Endothelial cell of umbilical vein (primary cell): ENCODE results near the gene MRGPRG. TPM values are rescaled to one million over a fixed set of nuclear protein-coding genes. Genes with fewer than 3 reads are reported as not detected.

ENCODE experiments used
- BruUV-seq: library from RNA; stranded (reverse); fragments of 400-500 nt; replicated peaks from 2 replicates; lab custom pipeline; 2021; lab: Mats Ljungman, UMichigan
- CTCF ChIA-PET: fragments of 300-600, 350-600 bp; sonication (Branson Sonifier 250); formaldehyde crosslinking; loops from one replicate; lab custom pipeline; 2021; ENCODE audit warnings: antibody characterized with exemption, inconsistent platforms; lab: Charles Lee
- POLR2A ChIA-PET: fragments of 300-600, 350-600 bp; sonication (Branson Sonifier 250); formaldehyde crosslinking; loops from one replicate; lab custom pipeline; 2021; ENCODE audit warnings: antibody characterized with exemption, inconsistent platforms; lab: Charles Lee
- DNase-seq: peaks from one replicate; pipeline ENCODE4 v3.0.0-alpha.2; 2011; ENCODE audit warnings: low read depth, low spot score
- FAIRE-seq: peaks from 2 replicates; lab custom pipeline; 2011; peaks lifted over from hg19 to GRCh38; lab: Jason Lieb, UNC
- H2AFZ ChIP-seq: 2 replicates; pipeline ENCODE4 v1.6.0; 2012; ENCODE audit warnings: low read depth, low read length, control low read depth, inconsistent platforms
- H3K27ac ChIP-seq: 2 replicates; pipeline ENCODE4 v1.5.1; 2011; ENCODE audit warnings: low read depth, mild to moderate bottlenecking, control low read depth, low read length, moderate library complexity; ENCODE audit not compliant: insufficient read depth
- H3K27me3 ChIP-seq, 2 experiments: 2 replicates each; pipeline versions ENCODE4 v1.6.0 to v1.6.1; 2011; ENCODE audit warnings: low read length in 2 of 2, mixed read lengths in 1 of 2; ENCODE audit not compliant: control insufficient read depth in 2 of 2, insufficient read depth in 2 of 2
- H3K36me3 ChIP-seq, 2 experiments: 2 replicates in 1 of 2; 3 replicates in 1 of 2; pipeline ENCODE4 v1.5.1; 2011; ENCODE audit warnings: low read length in 2 of 2, mild to moderate bottlenecking in 1 of 2, moderate library complexity in 1 of 2; ENCODE audit not compliant: control insufficient read depth in 2 of 2, insufficient read depth in 2 of 2; ENCODE audit errors: extremely low read depth in 1 of 2
- H3K4me1 ChIP-seq: 3 replicates; pipeline ENCODE4 v1.5.1; 2011; ENCODE audit warnings: mild to moderate bottlenecking, low read length; ENCODE audit not compliant: control insufficient read depth, insufficient read depth; ENCODE audit errors: extremely low read depth
- H3K4me2 ChIP-seq: 2 replicates; pipeline ENCODE4 v1.6.1; 2011; ENCODE audit warnings: low read length, control low read depth, mixed read lengths; ENCODE audit not compliant: insufficient read depth
- H3K4me3 ChIP-seq, 3 experiments: fragments of 200-600 bp in 1 of 3; sonication (generic), shearing (Covaris generic) in 1 of 3; replicated peaks in 1 of 3; 2 replicates each; pipeline ENCODE4 v1.5.1; 2011 to 2016; ENCODE audit warnings: control low read depth in 3 of 3, low read length in 3 of 3, mild to moderate bottlenecking in 2 of 3, inconsistent platforms in 1 of 3, low read depth in 1 of 3, moderate library complexity in 1 of 3; ENCODE audit not compliant: insufficient read depth in 1 of 3
- H3K79me2 ChIP-seq: 2 replicates; pipeline ENCODE4 v1.6.0; 2012; ENCODE audit warnings: low read length, inconsistent platforms; ENCODE audit not compliant: control insufficient read depth, insufficient read depth
- H3K9ac ChIP-seq: replicated peaks from 2 replicates; pipeline ENCODE3; 2011; ENCODE audit warnings: low read length, control low read depth; ENCODE audit not compliant: insufficient read depth; ENCODE audit errors: extremely low read depth
- H3K9me1 ChIP-seq: replicated peaks from 3 replicates; pipeline ENCODE4 v1.6.0; 2011; ENCODE audit warnings: mild to moderate bottlenecking, low read length; ENCODE audit not compliant: control insufficient read depth, insufficient read depth; ENCODE audit errors: extremely low read depth
- H3K9me3 ChIP-seq: replicated peaks from 2 replicates; pipeline ENCODE4 v1.5.1; 2012; ENCODE audit warnings: low read length, inconsistent platforms; ENCODE audit not compliant: control insufficient read depth, insufficient read depth
- H4K20me1 ChIP-seq: replicated peaks from 2 replicates; pipeline ENCODE3; 2011; ENCODE audit warnings: mild to moderate bottlenecking, low read length; ENCODE audit not compliant: control insufficient read depth, insufficient read depth; ENCODE audit errors: extremely low read depth
- CTCF ChIP-seq, 2 donors: IDR thresholded peaks; 1 replicate in 1 of 2; 2 replicates in 1 of 2; pipeline ENCODE4 v1.5.1; 2011; ENCODE audit warnings: low read length in 2 of 2, mild to moderate bottlenecking in 2 of 2, moderate library complexity in 2 of 2, control low read depth in 1 of 2, inconsistent platforms in 1 of 2, low read depth in 1 of 2; ENCODE audit not compliant: insufficient read depth in 1 of 2; ENCODE audit errors: extremely low read depth in 1 of 2
- EZH2 ChIP-seq: IDR thresholded peaks from 2 replicates; pipeline ENCODE4 v1.6.1; 2012; ENCODE audit warnings: borderline replicate concordance, low read depth, mild to moderate bottlenecking, moderate library complexity, low read length, inconsistent platforms; ENCODE audit not compliant: severe bottlenecking
- FOS ChIP-seq: IDR thresholded peaks from 2 replicates; pipeline ENCODE4 v1.6.1; 2011; ENCODE audit warnings: mild to moderate bottlenecking, low read length, moderate library complexity, borderline replicate concordance; ENCODE audit not compliant: insufficient read depth
- GATA2 ChIP-seq: IDR thresholded peaks from 2 replicates; pipeline ENCODE4 v1.7.0; 2011; ENCODE audit warnings: low read depth, mild to moderate bottlenecking, moderate library complexity, mixed read lengths, low read length; ENCODE audit not compliant: insufficient read length, insufficient read depth
- JUN ChIP-seq: IDR thresholded peaks from 2 replicates; pipeline ENCODE4 v1.6.1; 2011; ENCODE audit warnings: borderline replicate concordance, low read depth; ENCODE audit not compliant: insufficient read length, insufficient read depth
- MAX ChIP-seq: IDR thresholded peaks from 2 replicates; pipeline ENCODE4 v1.6.1; 2011; ENCODE audit not compliant: insufficient read depth, insufficient read length
- MYC ChIP-seq: IDR thresholded peaks from one replicate; pipeline ENCODE4 v1.6.1; 2011; ENCODE audit warnings: mild to moderate bottlenecking, low read depth, low read length
- POLR2A ChIP-seq: IDR thresholded peaks from 2 replicates; pipeline ENCODE4 v1.6.1; 2012; ENCODE audit warnings: low read depth, mild to moderate bottlenecking, control low read depth, low read length
- POLR2AphosphoS5 ChIP-seq: IDR thresholded peaks from 2 replicates; pipeline ENCODE4 v1.6.1; 2012; ENCODE audit warnings: low read depth, mild to moderate bottlenecking, control low read depth, low read length, moderate library complexity; ENCODE audit not compliant: insufficient read depth
- dilution Hi-C: fragments of 300-500 bp; cut with MboI; formaldehyde crosslinking; loops from one replicate; pipeline ENCODE4 v1.15.0; 2019; ENCODE audit warnings: low sequenced_read_pairs; ENCODE audit not compliant: extremely low pct_ligation_motif_present
- intact Hi-C: fragments of 100-400 bp; cut with micrococcal nuclease; formaldehyde crosslinking; loops from one replicate; pipeline ENCODE4 v1.10.0; 2022
- polyA plus RNA-seq, 4 experiments: library from polyadenylated mRNA; depleted of rRNA in 3 of 4; stranded (reverse) in 3 of 4; unstranded in 1 of 4; fragments of >200 nt; gene quantifications; 2 replicates each; pipeline versions ENCODE4 v1.2.1 to v1.2.3, GENCODE V29; 2011 to 2012; ENCODE audit warnings: missing spikeins in 1 of 4
- total RNA-seq: library from RNA; stranded (reverse); gene quantifications from 2 replicates; pipeline ENCODE4 v1.2.3, GENCODE V29; 2021

Gene MRGPRG
- total and polyA plus RNA-seq, 2 donors (not counting 3 experiments of a cell fraction or from before 2014, with no cell fraction given): not detected

- no peak overlapping the region for H2AFZ ChIP-seq
- DNase-seq (no peak), FAIRE-seq (no peak)
- no peaks in the 10 kb centered on the region for H3K79me2 ChIP-seq
- TF ChIP-seq FOS: no peak
- TF ChIP-seq CTCF (IDR thresholded peaks at IDR 0.05; ENCODE audit: extremely low read depth in 1 of 2, insufficient read depth in 1 of 2, low read depth in 1 of 2, low read length in 2 of 2): no peak
- TF ChIP-seq JUN: no peak
- no peak for TF ChIP-seq GATA2
- no peak for TF ChIP-seq MAX
- no peak for TF ChIP-seq EZH2
- no peak for TF ChIP-seq POLR2AphosphoS5
- no peak for TF ChIP-seq POLR2A
- no peak for TF ChIP-seq MYC
- no peak overlapping the region for H3K4me3 ChIP-seq
- intact Hi-C loops (no loop called here), dilution Hi-C loops (no loop called here)
- no peaks in the 10 kb centered on the region for H3K9me1 ChIP-seq
- H4K20me1 ChIP-seq: no peaks in the 10 kb centered on the region
- BruUV-seq: no TSS peak
- ChIA-PET POLR2A (no interaction called here), CTCF (interaction anchor here (1.2 to 1.6 kb wide), 5 partner anchors 14 to 239 kb away, joined by 3 to 7 read pairs (median 5); no protein-coding TSS in a partner anchor)
- H3K9ac ChIP-seq: no peak overlapping the region
- H3K27me3 ChIP-seq: no peaks in the 10 kb centered on the region
- H3K36me3 ChIP-seq: no peaks in the 10 kb centered on the region
- no peak overlapping the region for H3K4me2 ChIP-seq
- no peak overlapping the region for H3K27ac ChIP-seq
- H3K4me1 ChIP-seq: peaks cover 11% of the 10 kb centered on the region
- H3K9me3 ChIP-seq: no peaks in the 10 kb centered on the region
Measured at GRCh38 chr11:3170044-3170755, 48.4 kb downstream of the MRGPRG start.
